Uterus (tissue), 2 donors: ENCODE data around the gene PRRC2B.

Source experiments
- POLR2A ChIP-seq, 2 donors: fragments of 450-650 bp; IDR thresholded peaks; one replicate each; pipeline ENCODE4 v1.6.1; 2016; ENCODE audit warnings: antibody characterized with exemption in 2 of 2, mild to moderate bottlenecking in 1 of 2, moderate library complexity in 1 of 2
- TF ChIP-seq, protein P1 (sequence below), 4 experiments: fragments of 200-600 bp in 2 of 4; fragments of 450-650 bp in 2 of 4; sonication (generic) in 2 of 4; IDR thresholded peaks; one replicate each; pipeline ENCODE4 v1.5.1; 2016 to 2019; ENCODE audit warnings: antibody characterized with exemption in 4 of 4, mild to moderate bottlenecking in 2 of 4, moderate library complexity in 1 of 4

DNA sequence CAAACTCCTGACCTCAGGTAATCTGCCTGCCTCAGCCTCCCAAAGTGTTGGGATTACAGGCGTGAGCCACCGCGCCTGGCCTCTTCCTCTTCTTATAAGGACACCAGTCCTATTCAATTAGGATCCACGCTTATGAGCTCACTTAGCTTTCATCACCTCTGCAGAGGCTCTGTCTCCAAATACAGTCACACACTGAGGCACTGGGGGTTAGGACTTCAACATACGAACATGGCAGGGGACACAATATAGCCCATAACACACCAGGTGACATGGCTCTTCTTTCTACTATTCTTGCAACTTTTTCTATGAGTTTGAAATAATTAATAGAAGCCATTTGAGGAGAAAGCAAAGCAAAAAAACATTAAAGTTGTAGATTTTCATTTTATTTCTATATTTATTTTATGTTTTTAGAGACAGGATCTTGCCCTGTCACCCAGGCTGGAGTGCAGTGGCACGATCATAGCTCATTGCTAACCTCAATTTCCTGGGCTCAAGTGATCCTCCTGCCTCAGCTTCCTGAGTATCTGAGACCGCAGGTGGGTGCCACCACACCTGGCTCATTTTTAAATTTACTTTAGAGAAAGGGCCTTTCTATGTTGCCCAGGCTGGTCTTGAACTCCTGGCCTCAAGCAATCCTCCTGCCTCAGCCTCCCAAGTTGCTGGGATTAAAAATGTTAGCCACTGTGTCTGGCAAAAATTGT lies 145.5 kb downstream of the PRRC2B start:
- TF ChIP-seq POLR2A (IDR thresholded peaks at IDR 0.05) = no peak
- TF ChIP-seq, protein P1, sequence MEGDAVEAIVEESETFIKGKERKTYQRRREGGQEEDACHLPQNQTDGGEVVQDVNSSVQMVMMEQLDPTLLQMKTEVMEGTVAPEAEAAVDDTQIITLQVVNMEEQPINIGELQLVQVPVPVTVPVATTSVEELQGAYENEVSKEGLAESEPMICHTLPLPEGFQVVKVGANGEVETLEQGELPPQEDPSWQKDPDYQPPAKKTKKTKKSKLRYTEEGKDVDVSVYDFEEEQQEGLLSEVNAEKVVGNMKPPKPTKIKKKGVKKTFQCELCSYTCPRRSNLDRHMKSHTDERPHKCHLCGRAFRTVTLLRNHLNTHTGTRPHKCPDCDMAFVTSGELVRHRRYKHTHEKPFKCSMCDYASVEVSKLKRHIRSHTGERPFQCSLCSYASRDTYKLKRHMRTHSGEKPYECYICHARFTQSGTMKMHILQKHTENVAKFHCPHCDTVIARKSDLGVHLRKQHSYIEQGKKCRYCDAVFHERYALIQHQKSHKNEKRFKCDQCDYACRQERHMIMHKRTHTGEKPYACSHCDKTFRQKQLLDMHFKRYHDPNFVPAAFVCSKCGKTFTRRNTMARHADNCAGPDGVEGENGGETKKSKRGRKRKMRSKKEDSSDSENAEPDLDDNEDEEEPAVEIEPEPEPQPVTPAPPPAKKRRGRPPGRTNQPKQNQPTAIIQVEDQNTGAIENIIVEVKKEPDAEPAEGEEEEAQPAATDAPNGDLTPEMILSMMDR (IDR thresholded peaks at IDR 0.05) = no peak
